Ovary (tissue), 9 donors: ENCODE measurements around the gene HIVEP3. TPM values are rescaled to one million over a fixed set of nuclear protein-coding genes. Genes with fewer than 3 reads are reported as not detected.

Experiments used
- DNase-seq, 5 donors: peaks; one replicate each; pipeline ENCODE4 v3.0.0-alpha.2; 2019 to 2020
- H3K27ac ChIP-seq, 2 donors: fragments of 200-600 bp; one replicate each; pipeline versions ENCODE4 v1.5.1 to v1.8.0; 2019 to 2022
- H3K27me3 ChIP-seq: fragments of 200-600 bp; one replicate; pipeline ENCODE4 v1.8.0; 2022
- H3K36me3 ChIP-seq: fragments of 200-600 bp; sonication (generic); one replicate; pipeline ENCODE4 v1.5.1; 2019
- H3K4me1 ChIP-seq: one replicate; pipeline ENCODE4 v1.8.1; 2013; ENCODE audit warnings: mild to moderate bottlenecking, moderate library complexity; ENCODE audit not compliant: insufficient read depth
- H3K4me3 ChIP-seq: fragments of 200-600 bp; sonication (generic); one replicate; pipeline ENCODE4 v1.5.1; 2017
- H3K9me3 ChIP-seq, 2 donors: fragments of 200-600 bp in 1 of 2; sonication (generic) in 1 of 2; one replicate each; pipeline versions ENCODE4 v1.5.1 to v1.8.1; 2013 to 2019; ENCODE audit warnings: mild to moderate bottlenecking in 1 of 2, moderate library complexity in 1 of 2
- EP300 ChIP-seq: sonication (generic); formaldehyde crosslinking; IDR thresholded peaks from one replicate; pipeline ENCODE4 v1.6.1; 2017; ENCODE audit warnings: antibody characterized with exemption
- POLR2A ChIP-seq: fragments of 450-650 bp; IDR thresholded peaks from one replicate; pipeline ENCODE4 v1.6.1; 2017; ENCODE audit warnings: antibody characterized with exemption, mild to moderate bottlenecking, moderate library complexity
- WGBS, 3 donors: extraction: QIAGEN DNeasy Blood & Tissue Kit in 1 of 3; methylation state at CpG; one replicate each; pipeline versions ENCODE4 v1.1.5 to v1.1.7; 2013 to 2017; 5-methylcytosine and 5-hydroxymethylcytosine counted together
- intact Hi-C, 4 donors: fragments of 100-400 bp; cut with DNase I; formaldehyde crosslinking; loops; one replicate each; pipeline versions ENCODE4 v1.11.0 to v1.15.1; 2022 to 2023
- polyA plus RNA-seq, 2 donors: library from polyadenylated mRNA; stranded (reverse); fragments of 200-250 nt in 1 of 2; fragments of 350-450 nt in 1 of 2; fragmentation: Illumina TruSeq in 1 of 2; extraction: RNeasy Lipid Tissue Mini Kit (QIAGEN cat#74804) in 1 of 2; gene quantifications; one replicate each; pipeline ENCODE4 v1.2.3, GENCODE V29; 2013 to 2014
- total RNA-seq, 7 donors: library from RNA; depleted of rRNA in 2 of 7; stranded (reverse); fragments of >200 nt in 2 of 7; fragmentation: NEBNext Ultra II Directional in 3 of 7; extraction: Animal tissue kit (Norgen Biotek cat#: 25700) in 3 of 7; gene quantifications; one replicate each; pipeline versions ENCODE4 v1.1.0 to v1.2.4, GENCODE V29; 2016 to 2023
- TF ChIP-seq, protein P1 (sequence below), 3 donors: fragments of 450-650 bp in 2 of 3; fragments of 200-600 bp in 1 of 3; IDR thresholded peaks; one replicate each; pipeline versions ENCODE4 v1.5.1 to v1.8.0; 2016 to 2022; ENCODE audit warnings: antibody characterized with exemption in 3 of 3, mild to moderate bottlenecking in 1 of 3
- donor health status: DM: no; HTN: no; CAD: no; lungs with moderate emphysema.
- donor health status: DM: no; HTN: no; CAD: no.
- donor health status: Bipolar disorder and iron deficiency.
- donor health status: DM: yes; HTN: yes; CAD: no.
- donor health status: DM: no; HTN: no; CAD: no.
- donor health status: DM: yes; HTN: yes; CAD: no.

Gene HIVEP3
- total and polyA plus RNA-seq, 9 donors = 3.0 to 7.5 (median 5.2) TPM

DNA sequence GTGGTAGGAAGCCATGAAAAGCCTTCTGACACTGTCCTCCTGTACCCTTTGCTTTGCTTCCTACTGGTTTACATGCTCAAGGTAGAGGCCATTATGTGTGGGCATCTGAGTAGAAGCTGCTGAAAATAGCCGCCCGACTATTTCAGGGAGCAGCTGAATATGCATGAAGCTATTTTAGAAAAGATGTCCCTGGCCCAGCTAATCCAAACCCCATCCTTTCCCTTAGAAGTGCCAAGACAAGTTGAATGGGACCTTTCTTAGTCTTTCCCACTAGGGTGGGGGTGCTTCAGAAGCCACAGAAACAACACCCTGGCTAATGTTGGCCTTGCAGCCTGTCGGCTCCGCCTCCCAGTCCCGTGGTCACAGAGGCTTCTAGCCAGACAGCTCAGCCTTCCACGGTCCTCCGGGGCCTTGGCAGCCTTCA lies 229.2 kb downstream of the HIVEP3 start:
- H3K27ac ChIP-seq = no peak overlapping the region
- 65 to 74% (median 69%) methylated on average over 7 of the region's 7 CpGs for WGBS, 3 donors
- TF ChIP-seq, protein P1, sequence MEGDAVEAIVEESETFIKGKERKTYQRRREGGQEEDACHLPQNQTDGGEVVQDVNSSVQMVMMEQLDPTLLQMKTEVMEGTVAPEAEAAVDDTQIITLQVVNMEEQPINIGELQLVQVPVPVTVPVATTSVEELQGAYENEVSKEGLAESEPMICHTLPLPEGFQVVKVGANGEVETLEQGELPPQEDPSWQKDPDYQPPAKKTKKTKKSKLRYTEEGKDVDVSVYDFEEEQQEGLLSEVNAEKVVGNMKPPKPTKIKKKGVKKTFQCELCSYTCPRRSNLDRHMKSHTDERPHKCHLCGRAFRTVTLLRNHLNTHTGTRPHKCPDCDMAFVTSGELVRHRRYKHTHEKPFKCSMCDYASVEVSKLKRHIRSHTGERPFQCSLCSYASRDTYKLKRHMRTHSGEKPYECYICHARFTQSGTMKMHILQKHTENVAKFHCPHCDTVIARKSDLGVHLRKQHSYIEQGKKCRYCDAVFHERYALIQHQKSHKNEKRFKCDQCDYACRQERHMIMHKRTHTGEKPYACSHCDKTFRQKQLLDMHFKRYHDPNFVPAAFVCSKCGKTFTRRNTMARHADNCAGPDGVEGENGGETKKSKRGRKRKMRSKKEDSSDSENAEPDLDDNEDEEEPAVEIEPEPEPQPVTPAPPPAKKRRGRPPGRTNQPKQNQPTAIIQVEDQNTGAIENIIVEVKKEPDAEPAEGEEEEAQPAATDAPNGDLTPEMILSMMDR (IDR thresholded peaks at IDR 0.05) = no peak
- TF ChIP-seq EP300 (no peak), POLR2A (no peak)
- intact Hi-C loops = no loop called here
- no peaks in the 10 kb centered on the region for H3K9me3 ChIP-seq
- H3K4me1 ChIP-seq = no peaks in the 10 kb centered on the region
- no peaks in the 10 kb centered on the region for H3K27me3 ChIP-seq
- no peak overlapping the region for H3K4me3 ChIP-seq
- no peaks in the 10 kb centered on the region for H3K36me3 ChIP-seq
- no peak for DNase-seq

DNA sequence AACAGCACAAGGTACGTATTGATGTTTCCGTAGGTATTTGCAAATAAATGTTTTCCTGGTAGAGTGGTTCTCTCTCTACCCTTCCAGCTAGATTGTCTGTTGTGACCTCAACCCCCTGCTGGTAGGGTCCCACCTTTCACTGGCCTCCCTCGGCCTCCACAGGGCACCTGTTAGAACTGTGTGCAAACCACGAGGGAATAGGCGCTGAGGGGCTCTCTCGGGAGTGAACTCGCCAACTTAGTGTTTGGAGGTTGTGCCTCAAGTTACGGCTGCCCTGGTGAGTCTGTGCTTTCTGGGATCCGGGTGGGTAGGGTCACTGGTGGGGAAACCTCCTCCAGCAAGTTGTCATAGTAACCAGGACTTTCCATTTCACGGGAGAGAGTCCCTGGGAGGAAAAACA lies 229.6 kb downstream of the HIVEP3 start:
- intact Hi-C loops = no loop called here
- H3K27ac ChIP-seq = no peak overlapping the region

DNA sequence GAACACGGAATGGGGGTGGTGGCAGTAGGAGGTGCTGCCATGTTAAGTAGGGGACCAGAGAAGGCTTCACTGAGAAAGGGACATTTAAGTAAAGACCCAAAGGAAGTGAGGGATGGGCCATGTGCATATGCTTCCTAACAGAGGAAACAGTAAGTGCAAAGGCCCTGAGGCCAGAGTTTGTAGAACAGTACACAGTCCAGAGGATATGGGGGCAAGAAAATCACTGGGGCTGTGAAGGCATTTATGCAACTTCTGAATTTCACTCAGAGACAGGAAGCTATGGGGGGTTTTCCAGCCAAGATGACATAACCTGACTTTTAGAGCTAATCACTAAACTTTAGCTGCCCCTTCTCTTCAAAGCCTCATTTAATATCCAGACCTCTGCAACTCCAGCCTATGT lies 231.7 kb downstream of the HIVEP3 start:
- H3K27ac ChIP-seq = no peak overlapping the region
- no peaks in the 10 kb centered on the region for H3K9me3 ChIP-seq
- no peaks in the 10 kb centered on the region for H3K36me3 ChIP-seq
- H3K27me3 ChIP-seq = no peaks in the 10 kb centered on the region
- TF ChIP-seq POLR2A = no peak
- TF ChIP-seq, protein P1 (IDR thresholded peaks at IDR 0.05) = no peak
- TF ChIP-seq EP300 = no peak
- no peak for DNase-seq
- intact Hi-C loops = no loop called here
- no peaks in the 10 kb centered on the region for H3K4me1 ChIP-seq
- H3K4me3 ChIP-seq = no peak overlapping the region
- WGBS, 3 donors = 98 to 100% (median 98%) methylated on average over 1 of the region's 1 CpG

More for the DNA sequence above, 229.6 kb downstream of the HIVEP3 start:
- Histone ChIP-seq H3K4me1 (no peaks in the 10 kb centered on the region), H3K36me3 (no peaks in the 10 kb centered on the region), H3K27me3 (no peaks in the 10 kb centered on the region), H3K9me3 (no peaks in the 10 kb centered on the region), H3K4me3 (no peak overlapping the region)
- TF ChIP-seq, protein P1 (IDR thresholded peaks at IDR 0.05) = no peak
- DNase-seq = no peak
- 89 to 93% (median 90%) methylated on average over 10 of the region's 10 CpGs for WGBS, 3 donors

DNA sequence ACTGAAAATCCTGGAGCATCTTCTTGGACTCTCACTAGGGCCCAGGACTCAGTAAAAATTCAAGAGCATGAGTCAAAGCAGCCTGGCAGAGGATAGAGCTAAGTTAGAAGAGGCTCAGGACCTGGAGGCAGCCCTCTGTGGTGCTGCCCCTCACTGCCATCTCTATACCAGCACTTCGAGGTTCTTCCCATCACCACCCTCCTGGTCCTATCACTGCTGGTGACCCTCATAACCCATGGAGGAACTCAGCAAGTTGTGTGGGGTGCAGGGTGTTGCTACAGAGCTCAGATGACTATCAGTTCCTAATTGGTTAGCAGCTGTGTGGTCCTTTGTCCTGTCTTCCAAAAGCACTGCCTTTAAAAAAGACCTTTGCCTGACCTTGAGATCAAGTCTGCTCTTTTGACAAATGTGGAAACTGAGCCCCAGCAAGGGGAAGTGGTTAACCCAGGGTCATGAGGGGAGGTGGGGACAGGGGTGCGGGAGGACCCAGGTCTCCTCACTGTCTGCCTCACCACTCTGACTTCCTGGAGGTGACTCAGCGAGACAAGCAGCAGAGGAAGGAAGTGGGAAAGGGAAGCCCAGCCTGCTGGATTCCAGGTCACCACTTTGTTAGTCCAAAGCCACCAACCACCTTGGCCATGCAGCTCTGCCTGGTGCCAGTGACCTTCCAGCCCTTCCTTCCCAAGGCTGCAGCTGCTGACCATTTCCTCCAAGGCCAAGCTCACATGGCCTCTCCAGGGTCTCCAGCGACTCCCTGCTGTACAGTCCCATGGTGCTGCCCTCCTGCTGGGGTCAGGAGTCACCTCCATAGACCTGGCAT lies 234.8 kb downstream of the HIVEP3 start:
- WGBS, 3 donors = 71 to 75% (median 72%) methylated on average over 4 of the region's 4 CpGs
- TF ChIP-seq, protein P1 (IDR thresholded peaks at IDR 0.05) = no peak
- no peak for TF ChIP-seq EP300
- TF ChIP-seq POLR2A = no peak
- intact Hi-C loops = no loop called here
- DNase-seq = no peak
- Histone ChIP-seq H3K27ac (no peak overlapping the region), H3K4me1 (no peaks in the 10 kb centered on the region), H3K4me3 (no peak overlapping the region), H3K36me3 (no peaks in the 10 kb centered on the region), H3K9me3 (no peaks in the 10 kb centered on the region), H3K27me3 (no peaks in the 10 kb centered on the region)
